HG03520 (cell line): ENCODE measurements around the gene MAGI2.
"Not testable (repeated sequence)": the region's sequence is repeated elsewhere in the genome, so short reads cannot be mapped to it uniquely, and the experiment has no call there.

Experiments
- ATAC-seq: cut with Tn5 transposase; IDR thresholded peaks from one replicate; pipeline ENCODE4 v1.9.1; 2021; ENCODE audit warnings: mild to moderate bottlenecking, moderate library complexity; ENCODE audit not compliant: unreplicated experiment

Gene MAGI2

DNA sequence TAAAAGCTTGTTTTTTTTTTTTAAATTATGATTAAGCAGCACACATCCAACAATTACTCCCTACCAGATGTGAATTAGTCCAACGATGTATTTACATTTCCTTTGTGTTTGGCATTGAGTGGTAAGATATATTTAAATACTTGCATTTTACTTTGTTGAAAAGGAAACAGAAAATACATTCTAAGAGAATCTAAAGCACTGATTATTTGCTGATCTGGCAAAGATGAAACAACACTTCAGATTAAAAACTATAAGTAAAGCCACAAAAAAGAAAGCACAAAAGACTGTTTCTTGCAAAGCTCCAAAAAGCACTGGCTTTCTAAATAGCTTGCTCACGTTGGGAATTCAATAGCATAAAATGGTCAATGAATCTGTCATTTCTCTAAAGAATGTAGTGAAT, 1188.4 kb downstream of the MAGI2 start:
- ATAC-seq: no peak

DNA sequence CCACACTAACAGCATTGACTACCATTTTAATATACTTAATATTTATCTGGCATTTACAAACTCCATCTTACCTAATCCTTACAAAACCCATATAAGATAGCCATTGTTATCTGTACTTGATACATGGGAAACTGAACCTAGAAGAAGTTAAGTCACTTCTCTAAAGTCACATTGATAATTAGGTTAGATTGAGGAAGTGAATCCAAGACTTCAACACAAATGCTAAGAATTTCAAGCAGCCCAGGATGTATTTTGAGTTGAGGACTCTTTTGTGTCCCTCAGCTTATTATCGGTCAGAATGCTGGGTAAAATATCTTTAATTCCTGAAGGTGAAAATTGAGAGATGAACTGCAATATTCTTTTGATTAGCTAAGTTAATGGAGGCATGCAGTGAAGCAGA, 1189.4 kb downstream of the MAGI2 start:
- no peak for ATAC-seq

DNA sequence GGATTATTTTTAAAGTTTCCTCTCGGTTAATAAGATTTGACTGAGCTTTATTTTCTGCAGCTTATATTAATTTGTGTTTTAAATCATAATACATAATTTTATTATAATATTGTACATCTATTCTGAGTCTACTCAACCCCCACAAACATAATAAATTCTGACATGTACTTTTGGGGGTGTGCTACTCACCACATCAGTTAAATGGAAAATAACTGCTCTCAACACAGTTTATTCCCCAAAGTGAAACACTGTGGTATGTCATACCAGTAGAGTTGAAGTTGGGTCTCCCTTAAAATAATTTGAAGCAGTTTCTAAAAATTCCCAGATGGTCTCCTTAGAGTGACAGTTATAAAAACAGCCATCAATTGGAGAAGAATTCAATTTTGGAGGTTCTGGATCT, 1191.7 kb downstream of the MAGI2 start:
- ATAC-seq: no peak

DNA sequence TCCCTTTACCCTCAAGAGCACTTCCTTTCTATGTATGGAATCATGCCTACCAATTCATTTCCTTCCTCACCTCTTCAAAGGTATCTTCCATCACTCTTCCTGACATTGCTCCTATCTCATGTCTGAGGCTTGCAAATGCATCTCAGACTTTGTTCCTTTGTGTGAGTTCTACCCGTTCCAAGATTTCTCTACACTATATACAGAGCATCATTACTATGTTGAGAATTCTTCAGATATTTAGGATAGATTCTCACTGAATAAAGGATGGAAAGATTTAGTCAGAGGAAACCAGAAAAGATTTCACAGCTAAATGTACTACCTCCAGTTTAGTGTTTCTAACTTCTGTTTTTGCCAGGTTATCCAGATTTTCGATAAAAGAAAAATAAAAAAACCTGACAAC, 1192.2 kb downstream of the MAGI2 start:
- no peak for ATAC-seq

DNA sequence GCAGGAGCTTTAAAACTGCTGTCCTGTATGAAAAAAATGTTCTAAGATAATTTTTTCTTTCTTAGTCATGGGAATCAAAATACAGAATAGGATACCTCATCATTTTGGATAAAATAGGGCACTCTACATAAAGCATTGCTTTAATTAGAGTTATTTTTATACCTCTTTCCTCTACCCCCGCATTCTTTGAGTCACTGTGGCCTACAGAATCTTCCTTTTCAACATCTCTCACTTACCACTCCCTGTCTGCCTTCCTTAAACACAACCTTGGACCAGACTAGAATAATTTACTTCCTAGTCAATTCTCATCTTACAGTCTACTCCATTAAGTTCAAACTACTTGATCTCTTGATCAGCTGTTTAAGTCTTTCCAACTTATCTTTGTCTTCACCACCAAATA, 1192.6 kb downstream of the MAGI2 start:
- ATAC-seq: no peak

DNA sequence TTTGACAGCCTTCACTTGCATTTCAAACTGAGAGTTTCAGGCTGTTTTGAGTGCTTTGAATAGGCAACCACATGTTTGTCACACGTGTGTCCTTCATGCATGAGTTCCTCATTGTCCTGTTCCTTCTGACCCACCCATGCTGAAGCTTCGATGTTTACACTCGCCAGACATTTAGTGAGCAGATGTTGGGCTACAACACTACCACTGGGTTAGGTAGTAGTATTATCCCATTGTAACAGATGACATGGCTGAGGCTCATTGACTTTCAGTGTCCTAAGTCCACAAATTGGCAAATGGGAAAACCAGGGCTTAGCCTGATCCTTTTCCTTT, 1198.8 kb downstream of the MAGI2 start:
- no peak for ATAC-seq

DNA sequence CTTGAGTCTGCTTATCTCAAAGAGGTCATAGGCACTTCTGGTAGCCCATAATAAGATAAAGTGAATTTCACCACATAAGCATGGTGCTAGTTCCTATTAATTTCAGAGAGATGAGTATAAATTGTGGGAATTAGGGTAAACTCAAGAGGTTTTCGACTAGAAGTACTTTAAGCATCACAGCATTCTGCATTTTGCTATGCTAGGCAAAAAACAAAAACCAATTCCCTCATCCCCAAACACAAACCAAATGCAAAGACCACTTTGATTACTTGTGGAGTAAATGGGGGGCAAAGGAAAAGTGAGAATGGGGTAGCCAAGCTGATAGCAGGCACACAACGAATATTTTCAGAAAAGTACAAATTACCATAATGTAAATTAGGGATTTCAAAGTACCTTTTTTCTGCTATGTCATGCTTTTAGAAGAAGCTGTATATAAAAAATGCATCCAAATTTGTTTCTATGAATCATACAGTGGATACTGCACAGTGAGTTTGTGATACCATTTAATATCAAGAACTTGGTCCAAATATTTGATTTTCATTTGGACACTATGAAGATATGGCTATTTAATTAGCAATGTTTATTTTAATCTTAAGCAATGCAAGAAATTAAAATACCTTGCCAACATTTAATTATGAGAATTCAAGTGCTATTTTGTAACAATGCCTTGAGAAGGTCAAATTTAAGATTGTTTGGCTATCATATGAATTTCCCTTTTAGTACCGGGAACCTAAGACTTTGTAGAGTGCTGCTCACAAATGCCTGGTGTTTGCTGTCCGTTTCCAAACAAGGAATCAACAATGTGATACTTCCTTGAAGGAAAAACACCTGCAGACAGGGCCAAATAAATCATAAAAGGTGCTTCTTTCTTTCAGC, 1199.4 kb downstream of the MAGI2 start:
- ATAC-seq: no peak

DNA sequence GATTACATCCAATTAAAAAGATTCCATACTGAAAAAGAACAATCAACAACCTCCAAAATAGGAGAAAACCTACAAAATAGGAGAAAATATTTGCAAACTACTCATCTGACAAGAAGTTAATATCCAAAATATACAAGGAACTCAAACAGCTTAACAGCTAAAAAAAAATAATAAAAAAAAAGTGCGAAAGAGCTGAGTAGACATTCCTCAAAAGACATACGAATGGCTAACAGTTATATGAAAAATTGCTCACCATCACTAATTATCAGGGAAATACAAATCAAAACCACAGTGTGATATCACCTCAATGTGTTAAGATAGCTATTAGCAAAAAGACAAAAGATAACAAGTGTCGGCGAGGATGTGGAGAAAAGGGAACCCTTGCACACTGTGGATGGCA, 1204.6 kb downstream of the MAGI2 start:
- ATAC-seq: no peak

DNA sequence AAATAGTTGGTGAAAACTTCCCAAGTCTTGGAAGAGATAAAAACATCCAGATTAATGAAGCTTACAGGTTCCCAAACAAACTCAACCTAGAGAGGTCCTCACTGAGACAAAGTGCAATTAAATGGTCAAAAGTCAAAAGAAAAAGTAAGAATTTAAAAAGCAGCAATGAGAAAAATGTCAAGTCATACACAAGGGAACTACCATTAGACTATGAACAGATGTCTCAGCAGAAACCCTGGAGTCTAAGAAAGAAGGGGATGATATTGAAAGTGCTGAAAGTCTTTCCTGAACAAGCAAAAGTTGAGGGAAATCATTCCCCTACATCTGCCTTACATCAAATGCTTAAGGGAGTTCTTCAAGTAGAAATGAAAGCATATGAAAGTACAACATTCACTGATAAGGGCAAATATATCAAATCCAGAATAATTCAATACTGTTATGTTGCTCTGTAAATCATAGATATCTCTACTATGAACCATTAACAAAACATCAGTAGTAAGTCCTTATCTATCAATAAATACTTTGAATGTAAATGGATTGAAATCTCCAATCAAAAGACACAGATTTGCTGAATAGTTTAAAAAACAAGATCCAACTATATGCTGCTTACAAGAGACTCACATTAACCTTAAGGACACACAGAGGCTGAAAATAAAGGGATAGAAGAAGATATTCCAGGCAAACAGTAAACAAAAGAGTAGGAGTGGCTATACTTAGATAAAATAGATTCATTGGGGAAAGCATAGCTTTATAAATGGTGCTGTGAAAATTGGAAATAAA, 1205.4 kb downstream of the MAGI2 start:
- no peak for ATAC-seq

DNA sequence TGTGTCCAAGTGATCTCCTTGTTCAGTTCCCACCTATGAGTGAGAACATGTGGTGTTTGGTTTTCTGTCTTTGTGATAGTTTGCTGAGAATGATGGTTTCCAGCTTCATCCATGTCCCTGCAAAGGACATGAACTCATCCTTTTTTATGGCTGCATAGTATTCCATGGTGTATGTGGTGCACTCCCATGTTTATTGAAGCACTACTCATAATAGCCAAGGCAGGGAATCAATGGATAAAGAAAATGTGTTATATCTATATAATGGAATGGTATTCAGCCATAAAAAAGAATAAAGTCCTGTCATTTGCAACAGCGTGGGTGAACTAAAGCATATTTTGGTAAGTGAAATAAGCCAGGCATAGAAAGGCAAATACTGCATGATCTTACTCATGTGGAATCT, 1213.3 kb downstream of the MAGI2 start:
- not testable (repeated sequence) for ATAC-seq

DNA sequence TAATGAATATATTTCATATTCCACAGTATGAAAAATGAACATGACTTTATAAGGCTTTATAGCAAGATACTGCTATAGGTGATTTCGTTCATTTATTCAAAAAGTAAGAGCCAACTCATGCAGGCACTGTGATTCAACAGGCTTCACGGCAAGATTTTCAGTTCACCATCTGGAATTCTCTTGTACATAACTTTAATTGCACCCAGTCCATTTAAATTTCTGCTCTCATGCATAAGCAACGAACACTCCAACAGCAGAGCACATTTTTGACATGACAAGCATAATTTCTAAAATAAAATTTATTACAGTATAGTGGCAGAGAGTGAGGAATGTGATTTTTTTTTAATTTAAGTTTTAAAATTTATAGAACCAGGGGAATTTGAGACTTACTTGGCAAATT, 1218.8 kb downstream of the MAGI2 start:
- ATAC-seq: no peak

DNA sequence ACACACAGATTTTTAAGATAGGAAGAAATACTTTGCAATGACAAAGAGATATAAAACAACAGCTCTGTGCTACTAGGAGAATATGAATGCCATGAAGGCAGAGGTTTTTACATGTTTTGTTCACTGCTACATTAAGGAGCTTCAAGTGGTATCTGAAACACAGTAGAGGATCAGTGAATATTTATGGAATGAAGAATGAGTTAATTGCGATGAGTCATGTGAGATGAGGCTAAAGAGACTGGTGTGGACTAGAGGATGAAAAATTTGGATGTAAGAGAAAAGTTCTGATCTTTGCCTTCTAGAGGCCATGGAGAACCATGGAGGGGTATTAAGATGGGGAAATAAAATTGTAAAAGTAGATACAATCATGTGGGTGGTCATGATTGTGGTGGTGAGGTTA, 1220.7 kb downstream of the MAGI2 start:
- no peak for ATAC-seq

DNA sequence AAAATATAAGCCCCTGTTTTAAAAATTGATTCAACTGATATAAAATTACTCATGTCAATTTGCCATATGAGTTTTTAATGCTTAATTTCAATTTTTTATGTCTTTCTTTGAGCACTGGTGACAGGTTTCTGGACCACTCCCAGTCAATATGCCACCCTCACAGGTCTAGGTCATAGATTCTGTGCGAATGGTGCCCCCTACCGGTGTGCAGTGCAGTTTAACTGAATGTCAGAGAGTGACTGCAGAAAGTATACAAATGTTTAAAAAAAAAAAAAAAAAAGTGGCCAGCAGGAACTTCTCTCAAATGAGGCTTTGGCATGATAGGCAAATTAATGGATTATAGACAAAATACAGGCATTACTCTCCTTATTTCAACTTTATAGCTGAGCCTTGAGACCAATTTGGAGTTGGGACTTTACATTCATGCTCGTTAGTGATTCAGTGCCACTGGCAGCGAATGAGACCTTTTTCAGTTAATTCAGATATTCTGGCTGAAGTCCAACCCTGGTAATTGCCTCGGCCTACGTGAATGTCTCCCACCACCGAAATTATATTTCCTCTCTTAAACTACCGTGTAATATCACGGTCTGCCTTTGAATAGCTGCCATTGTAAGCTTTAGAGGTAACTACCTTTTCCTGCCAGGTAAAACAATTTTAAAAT, 1227.3 kb downstream of the MAGI2 start:
- no peak for ATAC-seq

DNA sequence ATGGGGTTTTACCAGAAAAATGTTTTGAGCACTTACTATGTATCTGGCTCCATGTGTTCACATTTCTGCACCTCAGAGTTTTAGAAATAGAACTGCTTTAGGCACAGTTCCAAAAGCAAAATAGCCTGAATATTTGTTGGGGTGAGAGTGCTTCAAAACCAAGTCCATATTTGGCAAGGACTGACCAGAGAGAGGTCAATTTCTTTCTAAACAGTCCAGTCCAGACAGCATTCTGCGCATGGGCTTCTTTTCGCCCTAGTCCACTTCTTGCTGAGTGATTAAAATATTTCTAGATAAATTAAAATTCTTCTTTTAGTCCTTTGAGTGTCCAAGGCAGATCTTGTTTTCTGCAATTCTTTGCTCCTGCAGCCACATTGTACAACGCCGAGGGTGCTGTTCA, 1227.9 kb downstream of the MAGI2 start:
- no peak for ATAC-seq

DNA sequence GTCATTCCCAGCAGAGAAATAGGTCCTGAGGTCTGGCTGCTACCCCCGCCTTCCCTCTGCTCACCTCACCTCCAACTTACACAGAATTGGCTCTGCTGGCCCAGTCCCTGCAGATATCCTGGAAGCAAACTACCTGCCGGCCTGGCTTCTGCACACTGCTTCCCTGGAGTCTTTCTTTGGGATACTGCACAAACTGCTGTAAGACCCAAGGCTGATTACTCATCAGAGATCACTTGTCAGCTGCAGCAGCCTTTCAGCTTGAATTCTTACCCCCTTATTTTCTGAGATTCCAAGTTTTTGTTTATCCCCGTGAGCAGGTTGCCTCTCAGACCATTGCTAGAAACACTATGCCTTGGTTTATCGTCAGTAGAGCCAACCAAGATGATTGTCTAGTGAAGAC, 1228.5 kb downstream of the MAGI2 start:
- no peak for ATAC-seq

DNA sequence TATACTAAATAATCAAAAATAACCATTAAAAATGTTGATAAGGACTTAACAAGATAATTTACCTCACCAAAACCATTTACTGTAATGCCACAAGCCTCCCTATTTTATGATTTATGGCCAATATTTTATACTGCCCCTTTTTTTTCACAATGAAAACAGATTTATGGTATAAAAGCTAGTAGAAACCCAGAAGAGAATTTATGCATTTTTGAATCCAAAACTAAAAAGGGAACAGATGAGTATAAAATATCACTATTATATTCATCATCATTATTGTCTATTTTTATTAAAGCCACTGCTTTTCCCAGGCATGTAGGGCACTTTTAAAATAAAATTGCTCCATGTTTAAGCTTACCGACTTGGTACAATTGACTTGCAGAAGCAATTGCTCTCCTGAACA, 1229.9 kb downstream of the MAGI2 start:
- ATAC-seq: no peak

DNA sequence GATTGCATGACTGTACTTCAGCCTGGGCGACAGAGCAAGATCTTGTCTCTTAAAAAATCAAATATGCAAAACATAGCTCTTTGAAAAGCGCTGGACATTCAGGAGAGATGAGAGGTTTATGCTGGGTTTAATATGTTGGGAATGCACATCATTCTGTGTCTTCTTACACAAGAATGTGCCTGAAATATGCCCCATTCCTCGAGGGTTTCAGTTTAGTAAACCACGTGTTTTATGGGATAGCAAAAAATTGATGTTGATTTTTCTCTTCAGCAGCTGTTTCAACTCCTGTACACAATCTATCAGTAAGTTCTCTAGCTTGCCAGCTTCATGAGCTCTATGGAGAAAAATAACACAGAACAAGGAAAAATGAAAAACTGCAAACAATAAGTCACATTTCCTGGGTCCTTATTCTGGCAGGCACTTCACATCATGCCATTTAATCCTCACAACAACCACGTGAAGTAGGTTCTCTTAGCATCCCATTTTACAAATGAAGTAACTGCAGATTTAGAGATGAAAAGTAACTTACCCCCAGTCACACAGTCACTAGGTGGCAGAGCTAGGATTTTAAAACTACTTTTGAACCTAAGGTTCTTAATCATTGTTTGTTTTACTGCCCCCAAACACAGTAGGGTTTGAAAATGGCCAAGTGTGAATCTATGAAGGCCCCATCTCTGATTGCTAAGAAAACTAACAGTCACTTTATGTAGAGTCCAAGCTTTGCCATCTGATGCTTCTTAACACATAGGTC, 1231.3 kb downstream of the MAGI2 start:
- ATAC-seq: no peak

DNA sequence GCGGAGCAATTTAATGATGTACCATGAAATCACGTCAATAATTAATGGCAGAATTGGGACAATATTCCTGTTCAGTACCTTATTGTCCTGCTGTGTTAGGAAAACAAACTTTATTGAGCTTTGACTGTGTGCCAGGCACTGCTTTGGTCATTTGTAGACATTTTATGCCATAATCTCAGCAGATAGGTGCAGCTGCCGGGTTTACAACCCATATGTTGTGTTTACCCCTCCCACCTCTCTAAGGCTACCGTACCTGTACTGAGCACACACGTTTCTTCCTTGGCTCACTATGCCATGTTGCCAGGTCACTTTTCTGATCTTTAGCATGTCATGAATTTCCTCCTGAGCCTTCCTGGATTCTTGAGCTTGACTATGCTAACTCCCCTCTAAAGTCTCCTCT, 1232.7 kb downstream of the MAGI2 start:
- no peak for ATAC-seq

DNA sequence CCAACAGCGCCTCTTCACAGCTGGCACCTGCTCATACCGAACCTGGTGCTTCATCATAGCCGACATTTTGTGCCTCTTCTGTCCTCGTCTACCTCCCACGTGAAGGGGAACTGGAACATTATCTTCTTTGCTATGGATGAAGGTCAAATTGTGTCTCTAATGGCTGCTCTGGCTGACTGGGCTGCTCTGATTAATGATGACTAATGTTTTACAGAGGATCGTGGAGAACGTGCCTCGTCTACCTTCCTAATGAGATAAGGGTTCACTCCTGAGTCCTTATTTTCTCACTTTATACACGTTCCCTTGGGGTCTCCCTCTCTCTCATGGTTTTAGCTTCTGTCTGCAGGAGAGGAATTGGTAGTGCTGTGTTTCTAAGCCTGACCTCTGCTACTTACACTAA, 1234.6 kb downstream of the MAGI2 start:
- no peak for ATAC-seq

DNA sequence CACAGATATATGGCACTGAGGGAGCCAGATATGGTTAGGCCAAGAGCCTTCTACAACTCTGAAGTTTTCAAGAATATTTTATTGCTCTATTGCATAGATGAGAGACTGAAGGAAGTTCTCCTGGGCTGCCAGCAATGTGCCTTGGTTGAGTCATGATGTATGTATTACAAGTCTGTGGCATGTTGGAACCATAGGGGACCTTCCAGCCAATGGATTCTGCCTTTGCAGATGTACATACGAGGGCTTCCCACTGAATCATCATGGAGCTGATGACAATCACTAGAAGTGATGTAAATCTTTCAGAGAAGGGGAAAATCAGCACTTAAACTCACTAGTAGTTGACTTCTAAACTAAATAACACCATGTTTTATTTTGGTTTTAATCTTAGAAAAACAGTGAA, 1235.4 kb downstream of the MAGI2 start:
- no peak for ATAC-seq

DNA sequence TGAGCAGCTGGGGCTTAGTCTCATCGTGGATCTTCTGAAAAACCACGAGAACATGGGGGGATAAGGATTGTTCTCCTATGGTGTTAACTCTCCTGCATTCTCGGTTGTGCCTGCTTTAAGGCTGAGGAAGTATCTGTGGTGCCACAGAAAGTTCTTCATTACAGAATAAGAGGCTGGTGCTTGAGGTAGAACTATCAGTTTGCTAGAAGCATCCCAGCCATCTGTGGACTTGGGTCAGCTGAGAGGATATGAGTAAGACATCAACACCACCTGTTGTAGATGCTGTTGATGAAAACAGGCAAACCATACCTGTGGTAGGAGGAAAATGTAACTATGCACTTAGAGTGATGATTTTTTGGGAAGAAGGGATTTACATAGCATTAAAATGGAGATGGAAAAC, 1238.3 kb downstream of the MAGI2 start:
- no peak for ATAC-seq
